Eye (tissue), 1 donor: Measurements from ENCODE around the gene VCAM1.
"Not testable (repeated sequence)": the region's sequence is repeated elsewhere in the genome, so short reads cannot be mapped to it uniquely, and the experiment has no call there.

ENCODE experiments used
- DNase-seq: peaks from one replicate; pipeline ENCODE4 v3.0.0-alpha.2; 2015

VCAM1 gene

GRCh38 chr1:100778748-100779147 is 59.2 kb downstream of the VCAM1 start:
- no peak for DNase-seq

GRCh38 chr1:100780814-100781213 is 61.3 kb downstream of the VCAM1 start:
- no peak for DNase-seq

- not testable (repeated sequence) for DNase-seq
These were observed 62.2 kb downstream of the VCAM1 start for GRCh38 chr1:100781728-100782127.

- DNase-seq, result no peak
These were observed 63.0 kb downstream of the VCAM1 start for GRCh38 chr1:100782473-100783039.

GRCh38 chr1:100785470-100786052 is 66.0 kb downstream of the VCAM1 start:
- no peak for DNase-seq

GRCh38 chr1:100786870-100787269 is 67.3 kb downstream of the VCAM1 start:
- no peak for DNase-seq
